ENCODE results near the gene FADS3. TPM values are rescaled to one million over a fixed set of nuclear protein-coding genes. Genes with fewer than 3 reads are reported as not detected.

Gene FADS3
- total and polyA plus RNA-seq, 9 donors, result 10.6 to 85.8 (median 41.3) TPM

DNA sequence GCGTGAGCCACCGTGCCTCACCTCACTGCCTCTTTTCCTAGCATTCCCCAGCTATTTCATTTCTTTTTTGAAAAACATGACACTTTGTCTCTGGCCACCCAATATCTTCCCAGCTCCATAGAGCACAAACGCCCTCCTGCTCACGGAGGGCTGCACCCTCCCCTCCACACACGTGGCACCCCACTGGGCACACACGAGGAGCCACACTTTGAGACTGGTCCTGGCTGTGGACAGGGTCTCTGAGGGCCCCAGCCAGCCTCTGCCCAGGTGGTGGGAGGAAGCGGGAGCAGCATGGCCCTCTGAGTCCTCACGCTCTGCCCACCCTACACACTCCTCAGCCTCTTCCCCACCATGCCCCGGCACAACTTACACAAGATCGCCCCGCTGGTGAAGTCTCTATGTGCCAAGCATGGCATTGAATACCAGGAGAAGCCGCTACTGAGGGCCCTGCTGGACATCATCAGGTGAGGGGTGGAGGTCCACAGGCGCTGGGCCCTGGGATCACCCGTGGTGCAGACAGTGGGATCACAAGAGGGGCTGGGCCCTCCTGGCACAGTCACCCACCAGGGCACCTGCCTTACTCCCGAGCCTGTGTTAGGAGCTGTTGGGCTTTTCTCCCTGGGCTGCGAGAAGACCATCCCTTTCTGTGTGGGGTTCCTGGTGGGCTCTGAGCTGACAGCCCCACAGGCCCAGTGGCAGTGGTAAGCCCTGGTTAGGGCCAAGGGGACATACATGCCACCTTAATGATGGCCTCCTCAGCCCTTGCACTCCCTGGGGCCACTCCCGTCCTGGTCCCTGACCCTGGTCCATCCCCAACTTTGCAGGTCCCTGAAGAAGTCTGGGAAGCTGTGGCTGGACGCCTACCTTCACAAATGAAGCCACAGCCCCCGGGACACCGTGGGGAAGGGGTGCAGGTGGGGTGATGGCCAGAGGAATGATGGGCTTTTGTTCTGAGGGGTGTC, 26.2 kb downstream of the FADS3 start:
- TF ChIP-seq, protein P1, sequence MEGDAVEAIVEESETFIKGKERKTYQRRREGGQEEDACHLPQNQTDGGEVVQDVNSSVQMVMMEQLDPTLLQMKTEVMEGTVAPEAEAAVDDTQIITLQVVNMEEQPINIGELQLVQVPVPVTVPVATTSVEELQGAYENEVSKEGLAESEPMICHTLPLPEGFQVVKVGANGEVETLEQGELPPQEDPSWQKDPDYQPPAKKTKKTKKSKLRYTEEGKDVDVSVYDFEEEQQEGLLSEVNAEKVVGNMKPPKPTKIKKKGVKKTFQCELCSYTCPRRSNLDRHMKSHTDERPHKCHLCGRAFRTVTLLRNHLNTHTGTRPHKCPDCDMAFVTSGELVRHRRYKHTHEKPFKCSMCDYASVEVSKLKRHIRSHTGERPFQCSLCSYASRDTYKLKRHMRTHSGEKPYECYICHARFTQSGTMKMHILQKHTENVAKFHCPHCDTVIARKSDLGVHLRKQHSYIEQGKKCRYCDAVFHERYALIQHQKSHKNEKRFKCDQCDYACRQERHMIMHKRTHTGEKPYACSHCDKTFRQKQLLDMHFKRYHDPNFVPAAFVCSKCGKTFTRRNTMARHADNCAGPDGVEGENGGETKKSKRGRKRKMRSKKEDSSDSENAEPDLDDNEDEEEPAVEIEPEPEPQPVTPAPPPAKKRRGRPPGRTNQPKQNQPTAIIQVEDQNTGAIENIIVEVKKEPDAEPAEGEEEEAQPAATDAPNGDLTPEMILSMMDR (IDR thresholded peaks at IDR 0.05), result no peak
- TF ChIP-seq EP300 (IDR thresholded peaks at IDR 0.05), result no peak
- TF ChIP-seq POLR2A (IDR thresholded peaks at IDR 0.05), result no peak
- Histone ChIP-seq H3K27me3 (no peaks in the 10 kb centered on the region), H3K27ac (no peak overlapping the region), H3K4me1 (ENCODE audit: insufficient read depth) (no peaks in the 10 kb centered on the region), H3K4me3 (no peak overlapping the region), H3K9me3 (no peaks in the 10 kb centered on the region), H3K36me3 (no peaks in the 10 kb centered on the region)
- 87 to 91% (median 90%) methylated on average over 19 to 20 of the region's 20 CpGs for WGBS, 3 donors
- DNase-seq, result no peak
- intact Hi-C loops (cut with DNase I), result loop anchor here in 1 of 4 donors (5.0 kb wide), 1 partner anchor 58 kb away; no protein-coding TSS in a partner anchor

DNA sequence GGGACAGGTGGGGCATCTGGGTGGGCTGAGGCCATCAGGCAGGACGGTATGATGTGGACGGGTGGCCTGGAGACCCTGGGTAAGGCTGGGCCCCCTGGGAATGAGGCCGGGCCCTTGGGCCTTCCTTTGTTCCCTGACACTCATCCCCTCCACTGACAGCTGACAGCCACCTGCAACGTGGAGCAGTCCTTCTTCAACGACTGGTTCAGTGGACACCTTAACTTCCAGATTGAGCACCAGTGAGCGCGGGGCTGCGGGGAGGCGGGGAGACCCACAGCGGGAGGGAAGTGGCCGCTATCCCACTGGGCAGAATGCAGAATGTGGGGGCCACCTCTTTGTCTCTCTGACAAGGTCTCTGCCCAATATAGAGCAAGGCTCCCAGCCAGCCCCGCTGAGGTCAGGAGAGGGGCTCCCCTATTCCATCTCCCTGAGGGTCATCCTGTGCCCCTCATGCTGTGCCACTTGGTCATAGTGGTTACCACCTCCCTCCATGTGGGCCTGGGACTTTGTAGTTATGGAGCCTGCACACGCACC, 27.7 kb downstream of the FADS3 start:
- no peaks in the 10 kb centered on the region for H3K36me3 ChIP-seq
- no peak overlapping the region for H3K27ac ChIP-seq
- 92 to 94% (median 93%) methylated on average over 13 of the region's 13 CpGs for WGBS, 3 donors
- no peak for DNase-seq
- H3K27me3 ChIP-seq, result no peaks in the 10 kb centered on the region
- H3K9me3 ChIP-seq, result no peaks in the 10 kb centered on the region
- intact Hi-C loops (cut with DNase I), result loop anchor here in 1 of 4 donors (5.0 kb wide), 1 partner anchor 56 kb away; no protein-coding TSS in a partner anchor
- TF ChIP-seq EP300 (IDR thresholded peaks at IDR 0.05) (no peak), POLR2A (IDR thresholded peaks at IDR 0.05) (no peak)
- TF ChIP-seq, protein P1 (IDR thresholded peaks at IDR 0.05), result no peak
- H3K4me3 ChIP-seq, result no peak overlapping the region
- H3K4me1 ChIP-seq (ENCODE audit: insufficient read depth), result no peaks in the 10 kb centered on the region

DNA sequence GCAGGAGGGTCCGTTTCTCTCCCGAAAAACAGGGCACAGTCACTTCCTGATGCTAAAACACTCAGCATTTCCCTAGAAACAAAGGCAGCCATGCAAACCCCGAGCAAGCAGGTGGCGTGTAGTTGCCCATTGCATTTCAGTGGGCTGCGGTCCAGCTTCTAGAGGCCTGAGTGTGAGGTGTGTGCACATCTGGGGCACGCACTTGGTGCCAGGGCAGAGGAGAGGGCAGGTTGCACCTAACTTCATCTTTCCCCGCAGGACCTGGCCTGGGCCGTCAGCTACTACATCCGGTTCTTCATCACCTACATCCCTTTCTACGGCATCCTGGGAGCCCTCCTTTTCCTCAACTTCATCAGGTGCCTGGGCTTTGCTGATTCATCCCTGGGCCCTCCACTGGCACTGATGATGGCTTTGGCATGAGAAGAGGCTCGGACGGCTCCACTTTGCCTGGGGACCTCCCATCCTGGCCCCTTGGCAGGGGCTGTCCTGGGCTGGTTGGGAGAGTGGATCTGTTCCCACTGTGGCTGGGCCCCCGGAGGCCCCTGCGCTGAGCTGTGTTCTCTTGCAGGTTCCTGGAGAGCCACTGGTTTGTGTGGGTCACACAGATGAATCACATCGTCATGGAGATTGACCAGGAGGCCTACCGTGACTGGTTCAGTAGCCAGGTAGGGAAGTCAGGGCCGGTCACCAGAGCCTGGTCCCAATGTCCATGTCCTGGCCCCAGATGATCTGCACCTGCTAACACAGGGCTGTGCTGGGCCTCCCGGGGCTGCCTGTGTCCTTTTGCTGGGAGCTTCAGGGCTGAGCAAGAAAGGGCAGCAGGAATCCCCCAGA, 28.4 kb downstream of the FADS3 start:
- Histone ChIP-seq H3K36me3 (no peaks in the 10 kb centered on the region), H3K9me3 (no peaks in the 10 kb centered on the region), H3K4me1 (ENCODE audit: insufficient read depth) (no peaks in the 10 kb centered on the region), H3K27ac (no peak overlapping the region), H3K4me3 (no peak overlapping the region), H3K27me3 (no peaks in the 10 kb centered on the region)
- WGBS, 3 donors, result 90 to 92% (median 90%) methylated on average over 18 of the region's 18 CpGs
- DNase-seq, result no peak
- intact Hi-C loops (cut with DNase I), result loop anchor here in 1 of 4 donors (5.0 kb wide), 1 partner anchor 56 kb away; no protein-coding TSS in a partner anchor
- TF ChIP-seq, protein P1 (IDR thresholded peaks at IDR 0.05), result no peak
- TF ChIP-seq POLR2A (IDR thresholded peaks at IDR 0.05) (no peak), EP300 (IDR thresholded peaks at IDR 0.05) (no peak)

DNA sequence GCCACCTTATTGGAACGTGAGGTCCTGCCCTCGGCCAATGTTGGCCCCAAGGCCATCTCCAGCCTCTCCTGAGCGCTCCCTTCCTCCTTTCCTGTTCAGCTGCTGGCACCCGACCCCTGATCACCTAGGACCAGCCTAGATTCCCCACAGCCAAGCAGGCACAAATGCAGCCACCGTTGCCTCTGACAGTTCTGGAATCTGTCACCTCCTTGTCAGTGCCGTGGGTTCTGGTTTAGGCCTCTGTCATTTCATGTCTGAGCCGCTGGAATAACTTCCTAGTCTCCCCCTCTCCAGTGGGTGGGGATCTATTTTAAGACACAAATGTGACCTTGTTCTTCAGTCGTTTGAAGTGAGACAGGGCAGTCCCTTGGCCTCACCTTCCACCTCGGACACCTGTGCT, 29.7 kb downstream of the FADS3 start:
- WGBS, 3 donors, result 66 to 67% (median 67%) methylated on average over 9 of the region's 9 CpGs
- no peak for TF ChIP-seq EP300 (IDR thresholded peaks at IDR 0.05)
- TF ChIP-seq, protein P1 (IDR thresholded peaks at IDR 0.05), result no peak
- no peak for TF ChIP-seq POLR2A (IDR thresholded peaks at IDR 0.05)
- Histone ChIP-seq H3K27me3 (no peaks in the 10 kb centered on the region), H3K27ac (no peak overlapping the region), H3K4me3 (no peak overlapping the region), H3K36me3 (no peaks in the 10 kb centered on the region), H3K4me1 (ENCODE audit: insufficient read depth) (no peaks in the 10 kb centered on the region), H3K9me3 (no peaks in the 10 kb centered on the region)
- DNase-seq, result no peak
- intact Hi-C loops (cut with DNase I), result loop anchor here in 1 of 4 donors (5.0 kb wide), 1 partner anchor 54 kb away; no protein-coding TSS in a partner anchor

Measured in ovary (tissue), 9 donors.